Measurements from ENCODE around the gene VWF.
"Not testable (repeated sequence)": the region's sequence is repeated elsewhere in the genome, so short reads cannot be mapped to it uniquely, and the experiment has no call there.

Gene VWF

GRCh38 chr12:6143303-6143675 lies 18.8 kb upstream of the VWF start:
- no peak for FAIRE-seq

GRCh38 chr12:6142368-6143302 lies 18.2 kb upstream of the VWF start:
- not testable (repeated sequence) for FAIRE-seq

DNA sequence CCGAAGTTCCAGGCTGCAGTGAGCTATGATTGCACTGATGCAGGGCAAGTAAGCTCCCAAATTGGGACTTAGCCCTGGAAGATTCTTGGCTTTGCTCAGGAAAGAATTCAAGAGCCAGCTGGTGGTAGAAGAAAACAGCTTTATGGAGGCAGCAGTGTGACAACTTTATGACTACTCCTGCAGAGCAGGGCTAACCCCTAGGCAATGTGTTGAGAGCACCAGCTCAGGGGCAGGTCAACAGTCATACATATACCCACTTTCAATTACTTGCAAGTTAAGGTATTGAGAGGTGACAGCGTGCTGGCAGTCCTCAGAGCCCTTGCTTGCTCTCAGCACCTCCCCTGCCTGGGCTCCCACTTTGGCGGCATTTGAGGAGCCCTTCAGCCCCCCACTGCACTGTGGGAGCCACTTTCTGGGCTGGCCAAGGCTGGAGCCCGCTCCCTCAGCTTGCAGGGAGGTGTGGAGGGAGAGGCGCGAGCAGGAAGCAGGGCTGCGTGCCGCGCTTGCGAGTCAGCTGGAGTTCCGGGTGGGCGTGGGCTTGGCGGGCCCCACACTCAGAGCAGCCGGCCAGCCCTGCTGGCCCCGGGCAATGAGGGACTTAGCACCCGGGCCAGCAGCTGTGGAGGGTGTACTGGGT lies 17.4 kb upstream of the VWF start:
- FAIRE-seq: not testable (repeated sequence)

GRCh38 chr12:6140651-6141447 lies 16.4 kb upstream of the VWF start:
- FAIRE-seq: no peak

DNA sequence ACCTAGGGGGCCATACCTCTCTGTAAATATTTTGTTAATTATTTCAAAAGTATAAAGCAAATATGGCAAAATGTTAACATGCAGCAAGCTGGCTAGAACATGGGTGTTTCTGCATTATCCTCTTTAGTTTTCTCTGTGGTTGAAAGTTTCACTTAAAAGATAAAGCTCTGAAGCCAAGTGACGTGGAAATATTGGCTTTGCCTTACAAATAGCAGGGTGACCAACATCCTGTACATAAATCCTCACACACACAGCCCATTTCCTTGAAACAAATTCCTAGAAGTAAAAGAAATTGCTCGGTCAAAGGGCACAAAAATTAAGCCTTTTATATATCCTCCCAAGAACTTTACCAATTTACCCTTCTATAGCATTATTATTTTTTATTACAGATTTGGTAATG lies 10.6 kb upstream of the VWF start:
- no peak for FAIRE-seq

DNA sequence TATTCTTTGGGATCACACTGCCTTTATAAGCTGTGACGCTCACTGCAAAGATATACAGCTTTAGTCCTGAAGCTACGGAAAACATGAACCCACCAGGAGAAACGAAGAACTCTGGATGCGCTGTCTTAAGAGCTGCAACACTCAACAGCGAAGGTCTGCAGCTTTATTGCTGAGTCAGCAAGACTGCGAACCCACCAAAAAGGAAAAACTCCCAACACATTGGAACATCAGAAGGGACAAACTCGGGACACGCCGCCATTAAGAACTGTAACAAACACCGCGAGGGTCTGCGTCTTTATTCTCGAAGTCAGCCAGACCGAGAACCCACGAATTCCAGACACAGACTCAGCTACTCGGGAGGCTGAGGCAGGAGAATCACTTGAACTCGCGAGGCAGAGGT lies 9.2 kb upstream of the VWF start:
- FAIRE-seq: no peak

DNA sequence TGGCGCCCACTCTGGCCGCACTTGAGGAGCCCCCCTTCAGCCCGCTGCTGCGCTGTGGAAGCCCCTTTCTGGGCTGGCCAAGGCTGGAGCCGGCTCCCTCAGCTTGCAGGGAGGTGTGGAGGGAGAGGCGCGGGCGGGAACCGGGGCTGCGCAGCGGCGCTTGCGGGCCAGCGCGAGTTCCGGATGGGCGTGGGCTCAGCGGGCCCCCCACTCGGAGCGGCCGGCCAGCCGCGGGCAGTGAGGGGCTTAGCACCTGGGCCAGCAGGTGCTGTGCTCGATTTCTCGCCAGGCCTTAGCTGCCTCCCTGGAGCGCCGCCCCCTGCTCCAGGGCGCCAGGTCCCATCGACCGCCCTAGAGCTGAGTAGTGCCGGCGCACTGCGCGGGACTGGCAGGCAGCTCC lies 8.0 kb upstream of the VWF start:
- FAIRE-seq: no peak

- no peak for FAIRE-seq
Measured at GRCh38 chr12:6125310-6125608, 789 bp upstream of the VWF start.

GRCh38 chr12:6123258-6123657 lies 1.2 kb downstream of the VWF start:
- no peak for FAIRE-seq

GRCh38 chr12:6122201-6122600 lies 2.3 kb downstream of the VWF start:
- FAIRE-seq: no peak

- no peak for FAIRE-seq
Measured at GRCh38 chr12:6120796-6121473, 3.5 kb downstream of the VWF start.

GRCh38 chr12:6118891-6119568 lies 5.4 kb downstream of the VWF start:
- FAIRE-seq: no peak

- no peak for FAIRE-seq
Measured at GRCh38 chr12:6116471-6117021, 7.9 kb downstream of the VWF start.

GRCh38 chr12:6115389-6115788 lies 9.1 kb downstream of the VWF start:
- no peak for FAIRE-seq

DNA sequence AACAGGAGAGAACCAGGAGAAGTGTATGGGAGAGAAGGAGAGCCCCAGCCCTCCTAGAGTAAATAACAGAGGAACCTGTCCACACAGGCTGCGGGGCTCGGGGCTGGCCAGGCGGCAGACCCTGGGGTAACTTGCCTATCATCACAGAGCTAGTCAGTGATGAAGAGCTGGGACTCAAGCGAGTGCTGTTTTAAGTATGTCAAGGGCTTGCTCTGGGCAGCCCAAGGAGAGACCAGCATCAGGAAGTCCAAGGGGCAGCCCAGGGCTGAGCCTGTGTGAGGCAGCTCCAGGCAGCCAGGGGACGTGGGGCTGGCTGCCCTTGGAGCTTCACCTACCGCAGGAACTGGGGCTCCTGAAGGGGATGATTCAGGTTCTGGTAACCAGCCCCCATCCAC lies 10.0 kb downstream of the VWF start:
- FAIRE-seq: no peak

GRCh38 chr12:6113691-6114475 lies 10.6 kb downstream of the VWF start:
- no peak for FAIRE-seq

GRCh38 chr12:6112004-6112403 lies 12.5 kb downstream of the VWF start:
- FAIRE-seq: no peak

GRCh38 chr12:6110006-6110405 lies 14.5 kb downstream of the VWF start:
- FAIRE-seq: no peak

GRCh38 chr12:6106218-6106617 lies 18.3 kb downstream of the VWF start:
- no peak for FAIRE-seq

- no peak for FAIRE-seq
Measured at GRCh38 chr12:6104842-6105241, 19.6 kb downstream of the VWF start.

DNA sequence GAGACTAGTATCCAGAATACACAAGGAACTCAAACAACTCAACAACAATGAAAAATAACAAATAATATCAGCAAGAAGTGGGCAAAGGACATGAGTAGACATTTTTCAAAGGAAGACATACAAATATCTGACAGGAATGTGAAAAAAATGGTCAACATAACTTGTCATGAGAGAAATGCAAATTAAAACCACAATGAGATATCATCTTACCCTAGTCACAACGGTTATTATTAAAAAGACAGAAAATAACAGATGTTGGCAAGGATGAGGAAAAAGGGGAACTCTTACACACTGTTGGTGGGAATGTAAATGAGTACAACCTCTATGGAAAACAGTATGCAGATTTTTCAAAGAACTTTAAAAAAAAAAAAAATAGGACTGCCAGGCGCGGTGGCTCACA lies 20.4 kb downstream of the VWF start:
- FAIRE-seq: no peak
